Hindlimb muscle (tissue), 1 donor: ENCODE measurements around the gene GOLGA3. TPM values are rescaled to one million over a fixed set of nuclear protein-coding genes. Genes with fewer than 3 reads are reported as not detected.

Source experiments
- polyA plus RNA-seq: library from polyadenylated mRNA; unstranded; fragments of 120-200 nt; gene quantifications from one replicate; pipeline ENCODE4 v1.2.1, GENCODE V29; 2013; ENCODE audit not compliant: insufficient read length

The GOLGA3 gene
- polyA plus RNA-seq, 1 donor: 48.8 TPM

Other genes with a start within 250 kb of the GOLGA3 start
- gene LRCOL1, start 218.3 kb downstream of the GOLGA3 start, polyA plus RNA-seq: not detected
- gene P2RX2, start 210.1 kb downstream of the GOLGA3 start, polyA plus RNA-seq: not detected
- gene POLE, start 141.5 kb downstream of the GOLGA3 start, polyA plus RNA-seq: 31.9 TPM
- 18.2 TPM for gene PXMP2, start 141.3 kb downstream of the GOLGA3 start, polyA plus RNA-seq
- gene PGAM5, start 118.0 kb downstream of the GOLGA3 start, polyA plus RNA-seq: 21.7 TPM
- 46.4 TPM for gene ANKLE2, start 67.0 kb downstream of the GOLGA3 start, polyA plus RNA-seq
- 20.0 TPM for gene CHFR, start 58.7 kb upstream of the GOLGA3 start, polyA plus RNA-seq
- 13.5 TPM for gene ZNF605, start 127.4 kb upstream of the GOLGA3 start, polyA plus RNA-seq
- gene ZNF26, start 157.5 kb upstream of the GOLGA3 start, polyA plus RNA-seq: 7.9 TPM
- 28.3 TPM for gene ZNF84, start 208.6 kb upstream of the GOLGA3 start, polyA plus RNA-seq